Stimulated activated naive B cell treated with anti-CD40 and anti-IgM and Interleukin-4, amounts not matched to agents 10 μg/mL and 1 μg/mL and 100 μg/mL, for 72 hours (primary cell): ENCODE data around the gene PLD1.
"Not testable (repeated sequence)": the region's sequence is repeated elsewhere in the genome, so short reads cannot be mapped to it uniquely, and the experiment has no call there.

Experiments
- ATAC-seq, 2 donors: fragments of 150-1000 bp; cut with Tn5 transposase; replicated peaks; 2 replicates each; pipeline ENCODE4 v1.10.0; 2021; ENCODE audit warnings: moderate library complexity in 1 of 2
- DNase-seq: peaks from one replicate; pipeline ENCODE4 v3.0.0; 2021
- H3K27ac Mint-ChIP-seq: one replicate; pipeline ENCODE4 v1.8.0; 2022; ENCODE audit warnings: mild to moderate bottlenecking, mixed read lengths
- H3K27me3 Mint-ChIP-seq, 2 donors: one replicate each; pipeline ENCODE4 v1.8.0; 2022; ENCODE audit warnings: mixed read lengths in 2 of 2
- H3K36me3 Mint-ChIP-seq, 2 donors: one replicate each; pipeline ENCODE4 v1.8.0; 2022; ENCODE audit warnings: mixed read lengths in 2 of 2, mild to moderate bottlenecking in 1 of 2
- H3K4me1 Mint-ChIP-seq, 2 donors: one replicate each; pipeline ENCODE4 v1.8.0; 2022; ENCODE audit warnings: mixed read lengths in 2 of 2, mild to moderate bottlenecking in 1 of 2
- H3K4me3 Mint-ChIP-seq, 2 donors: one replicate each; pipeline ENCODE4 v1.8.0; 2022; ENCODE audit warnings: mild to moderate bottlenecking in 2 of 2, mixed read lengths in 2 of 2, moderate library complexity in 1 of 2
- H3K9me3 Mint-ChIP-seq, 2 donors: one replicate each; pipeline ENCODE4 v1.8.0; 2022; ENCODE audit warnings: mixed read lengths in 2 of 2, mild to moderate bottlenecking in 1 of 2

Gene PLD1

DNA sequence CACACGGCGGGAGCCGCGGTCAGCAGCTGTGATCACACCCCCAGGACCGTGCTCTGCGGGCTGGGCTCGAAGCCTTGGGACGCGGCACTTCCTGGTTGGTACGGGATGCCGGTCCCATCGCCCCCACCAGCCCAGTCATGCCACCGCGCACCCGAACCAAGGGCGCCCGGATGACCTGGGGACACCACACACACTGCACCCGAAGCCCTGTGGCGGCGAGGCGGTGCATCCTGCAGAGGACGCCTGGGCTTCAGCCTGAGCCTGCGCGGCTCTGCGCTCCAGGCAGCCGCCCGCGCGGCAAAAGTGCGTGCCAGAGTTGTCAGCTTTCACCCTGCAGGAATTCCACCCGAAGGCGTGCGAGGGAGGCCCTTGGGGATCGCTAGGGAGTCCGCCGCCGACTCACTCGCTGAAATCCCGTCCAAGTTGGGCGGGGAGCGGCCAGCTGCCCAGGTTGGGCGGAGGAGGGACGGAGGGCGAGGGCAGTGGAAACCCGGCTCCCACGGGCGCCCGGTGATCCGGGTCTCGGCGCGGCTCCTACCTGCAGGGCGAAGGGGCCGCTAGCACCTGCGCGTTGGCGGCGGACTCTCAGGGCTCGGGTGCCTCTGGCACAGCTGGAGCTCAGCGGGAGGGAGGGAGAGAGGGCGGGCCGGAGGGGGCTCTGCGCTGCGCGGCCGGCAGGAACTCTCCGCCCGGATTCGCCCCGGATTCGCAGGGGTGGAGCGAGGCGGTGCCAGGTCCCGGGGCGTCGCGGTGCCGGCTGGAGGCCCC is at the start of gene PLD1:
PLD1 (minus strand) TSS at position 623 of the 768 bp plus-strand sequence. CDS start 72,432 bp downstream, outside the sequence.
- Mint-ChIP-seq H3K27ac (peak within 1 kb of the TSS; percentile 65), H3K9me3 (peaks cover 0 to 2% of the 10 kb centered on the region in 2 donors), H3K27me3 (peaks cover 40 to 48% of the 10 kb centered on the region in 2 donors), H3K4me3 (peak within 1 kb of the TSS; percentile 74 to 86), H3K4me1 (peaks cover 19 to 20% of the 10 kb centered on the region in 2 donors), H3K36me3 (no peaks in the 10 kb centered on the region)
- ATAC-seq, result peak; percentile 74 to 84
- DNase-seq, result peak; percentile 6

- H3K9me3 Mint-ChIP-seq, result peaks cover 7 to 11% of the 10 kb centered on the region in 2 donors
- H3K4me1 Mint-ChIP-seq, H3K27me3 Mint-ChIP-seq, H3K27ac Mint-ChIP-seq, DNase-seq, H3K4me3 Mint-ChIP-seq, ATAC-seq, H3K36me3 Mint-ChIP-seq: not testable (repeated sequence)
Observed at GRCh38 chr3:171858770-171859169, 48.5 kb upstream of the PLD1 start.

DNA sequence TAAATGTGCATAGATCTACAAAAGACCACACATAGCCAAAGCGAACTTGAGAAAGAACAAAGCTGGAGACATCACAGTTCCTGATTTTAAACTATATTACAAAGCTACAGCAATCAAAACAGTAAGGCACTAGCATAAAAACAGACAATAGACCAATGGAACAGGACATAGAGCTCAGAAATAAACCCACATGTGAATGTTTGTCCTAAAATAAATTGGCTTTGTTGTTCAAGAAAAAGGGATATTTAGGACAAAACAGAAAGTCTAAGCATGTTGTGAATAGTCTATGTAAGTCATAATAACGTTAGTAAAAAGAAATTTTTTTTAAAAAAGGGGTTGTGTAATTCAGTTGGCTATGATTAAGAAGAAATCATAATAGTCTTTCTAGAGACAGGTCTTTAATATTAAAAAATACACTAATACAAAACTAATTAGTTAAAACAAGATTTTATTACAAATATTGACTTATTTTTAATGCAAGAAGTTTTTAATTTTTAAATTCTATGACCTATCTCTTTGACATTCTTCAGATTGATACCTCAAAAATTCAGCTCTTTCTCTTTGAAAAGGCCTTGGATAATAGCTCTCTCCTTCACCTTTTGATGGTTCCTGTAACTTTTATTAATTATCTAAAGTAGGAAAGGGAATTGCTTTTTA is 44.5 kb upstream of the PLD1 start:
- DNase-seq (no peak), ATAC-seq (no peak)
- no peak overlapping the region for H3K4me3 Mint-ChIP-seq
- H3K27me3 Mint-ChIP-seq, result no peaks in the 10 kb centered on the region
- H3K4me1 Mint-ChIP-seq, result peaks cover 2 to 8% of the 10 kb centered on the region in 2 donors
- H3K36me3 Mint-ChIP-seq, result no peaks in the 10 kb centered on the region
- H3K9me3 Mint-ChIP-seq, result peaks cover 7 to 14% of the 10 kb centered on the region in 2 donors
- H3K27ac Mint-ChIP-seq, result no peak overlapping the region

DNA sequence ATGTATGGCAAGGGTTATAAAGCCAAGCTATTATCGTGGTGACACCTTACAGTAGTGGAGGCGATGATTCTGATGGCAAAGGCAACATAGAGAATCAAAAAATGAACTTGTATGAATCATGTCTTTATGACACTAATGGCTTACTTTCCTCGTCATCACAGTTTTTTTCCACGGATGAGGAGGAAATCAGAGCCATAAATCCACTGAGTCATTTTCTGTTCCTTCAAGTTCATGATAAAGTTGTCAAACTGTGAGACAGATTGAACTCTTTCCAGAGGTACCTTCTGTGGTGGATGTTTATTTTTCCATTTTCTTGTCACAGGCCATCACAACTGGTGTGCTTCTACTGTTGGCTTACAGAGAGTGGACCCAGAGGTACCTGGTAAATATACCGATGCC is 41.4 kb upstream of the PLD1 start:
- no peaks in the 10 kb centered on the region for H3K36me3 Mint-ChIP-seq
- ATAC-seq, result no peak
- no peak for DNase-seq
- no peak overlapping the region for H3K27ac Mint-ChIP-seq
- peaks cover 0 to 7% of the 10 kb centered on the region in 2 donors for H3K9me3 Mint-ChIP-seq
- peaks cover 2 to 8% of the 10 kb centered on the region in 2 donors for H3K4me1 Mint-ChIP-seq
- H3K4me3 Mint-ChIP-seq, result no peak overlapping the region
- peaks cover 0 to 4% of the 10 kb centered on the region in 2 donors for H3K27me3 Mint-ChIP-seq

- no peak overlapping the region for H3K27ac Mint-ChIP-seq
- peaks cover under 1 to 4% of the 10 kb centered on the region in 2 donors for H3K27me3 Mint-ChIP-seq
- no peak for DNase-seq
- no peak overlapping the region for H3K4me3 Mint-ChIP-seq
- no peak for ATAC-seq
- peaks cover 0 to 7% of the 10 kb centered on the region in 2 donors for H3K9me3 Mint-ChIP-seq
- H3K4me1 Mint-ChIP-seq, result peaks cover 2 to 8% of the 10 kb centered on the region in 2 donors
- no peaks in the 10 kb centered on the region for H3K36me3 Mint-ChIP-seq
Observed at GRCh38 chr3:171850960-171851659, 40.8 kb upstream of the PLD1 start.

- Mint-ChIP-seq H3K4me3 (no peak overlapping the region), H3K36me3 (no peaks in the 10 kb centered on the region), H3K27me3 (peaks cover 4 to 5% of the 10 kb centered on the region in 2 donors), H3K9me3 (peaks cover 0 to 10% of the 10 kb centered on the region in 2 donors), H3K4me1 (peaks cover 4 to 8% of the 10 kb centered on the region in 2 donors), H3K27ac (no peak overlapping the region)
- DNase-seq, result no peak
- ATAC-seq, result no peak
Observed at GRCh38 chr3:171850320-171850959, 40.2 kb upstream of the PLD1 start.

DNA sequence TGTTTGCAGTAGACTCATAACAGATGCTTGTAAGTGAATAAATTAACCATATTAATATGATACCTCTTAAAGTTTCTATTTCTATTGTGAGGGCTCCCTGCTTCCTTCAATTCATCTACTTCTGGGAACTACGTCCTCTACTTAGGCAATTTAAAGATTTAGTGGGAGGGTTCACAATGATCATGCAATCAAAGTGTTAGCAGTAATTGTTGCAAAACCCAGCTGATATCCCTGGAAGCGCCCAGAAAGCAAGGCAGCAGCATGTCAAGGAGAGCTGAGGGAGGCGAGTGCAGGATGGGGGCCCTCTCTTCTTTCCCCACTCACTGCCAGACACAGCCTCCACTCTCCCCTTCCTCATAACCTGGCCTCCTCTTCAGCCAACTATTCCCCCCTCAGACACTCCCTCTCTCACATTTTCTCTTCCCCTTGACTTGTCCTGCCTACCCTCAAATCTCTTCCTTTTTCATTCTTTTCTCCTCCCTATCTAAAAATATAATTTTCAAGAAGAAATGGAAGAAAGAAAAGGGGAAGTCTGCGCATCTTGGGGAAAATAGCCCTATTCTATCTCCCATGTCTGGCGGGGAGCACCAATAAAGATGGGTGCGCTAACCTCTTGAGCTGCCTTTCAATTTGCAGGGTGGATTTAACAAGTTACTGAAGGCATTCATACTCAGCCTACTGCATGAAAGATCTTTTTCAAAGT is 39.5 kb upstream of the PLD1 start:
- peaks cover 0 to 10% of the 10 kb centered on the region in 2 donors for H3K9me3 Mint-ChIP-seq
- peaks cover 4 to 5% of the 10 kb centered on the region in 2 donors for H3K27me3 Mint-ChIP-seq
- H3K36me3 Mint-ChIP-seq, result no peaks in the 10 kb centered on the region
- no peak for DNase-seq
- peaks cover 4 to 8% of the 10 kb centered on the region in 2 donors for H3K4me1 Mint-ChIP-seq
- H3K27ac Mint-ChIP-seq, result no peak overlapping the region
- H3K4me3 Mint-ChIP-seq, result no peak overlapping the region
- ATAC-seq, result no peak

DNA sequence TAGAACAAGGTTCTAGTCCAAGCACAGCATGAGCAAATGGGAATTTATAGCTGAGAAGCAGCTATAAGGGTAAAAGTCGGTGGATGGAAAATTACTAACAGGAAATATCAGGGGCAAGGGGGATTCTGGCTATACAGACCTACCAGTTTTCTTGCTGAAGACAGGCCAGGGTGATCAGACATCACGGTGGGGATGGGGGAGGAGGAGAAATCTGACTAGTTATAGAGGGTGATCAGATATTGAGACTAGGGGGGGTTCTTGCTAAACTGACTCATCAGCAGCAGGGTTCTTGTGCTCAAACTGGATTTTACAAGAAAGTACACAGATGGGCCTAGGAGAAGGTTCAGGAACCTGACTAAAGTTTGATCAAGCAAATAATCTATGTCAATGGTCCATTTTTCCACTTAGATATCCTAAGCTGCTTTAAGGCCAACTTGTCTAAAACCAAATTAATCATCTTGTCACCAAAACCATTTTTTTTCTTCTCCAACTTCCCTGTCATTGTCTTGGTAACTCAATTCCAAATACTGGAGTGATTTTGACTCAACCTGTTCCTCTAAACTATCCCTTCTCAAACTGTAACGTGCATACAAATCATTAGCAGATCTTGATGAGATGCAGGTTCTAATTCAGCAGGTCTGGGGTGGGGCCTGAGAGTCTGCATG is 37.4 kb upstream of the PLD1 start:
- H3K36me3 Mint-ChIP-seq, result no peaks in the 10 kb centered on the region
- H3K4me1 Mint-ChIP-seq, result peaks cover 4 to 8% of the 10 kb centered on the region in 2 donors
- DNase-seq, result no peak
- no peak overlapping the region for H3K27ac Mint-ChIP-seq
- peaks cover 4 to 5% of the 10 kb centered on the region in 2 donors for H3K27me3 Mint-ChIP-seq
- no peak overlapping the region for H3K4me3 Mint-ChIP-seq
- ATAC-seq, result no peak
- H3K9me3 Mint-ChIP-seq, result peaks cover 0 to 3% of the 10 kb centered on the region in 2 donors

DNA sequence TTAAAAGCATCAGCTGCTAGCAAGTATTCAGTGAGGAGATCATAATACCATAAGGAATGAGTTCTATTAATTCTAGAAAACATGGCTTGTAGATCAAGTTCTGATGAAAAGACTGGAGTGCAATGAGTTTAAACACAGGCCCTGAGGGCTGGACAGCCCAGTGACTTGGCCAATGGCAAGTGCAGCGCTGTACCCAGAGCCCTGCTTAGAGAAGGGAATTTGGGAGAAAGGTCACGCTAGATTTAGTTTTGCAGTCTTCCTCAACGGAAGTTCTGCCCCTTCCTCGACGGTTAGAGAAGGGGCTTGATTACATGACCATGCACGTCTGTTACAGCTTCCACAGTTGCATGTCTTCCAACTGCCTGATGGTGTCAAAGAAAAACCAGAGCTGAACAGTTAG is 36.9 kb upstream of the PLD1 start:
- DNase-seq, result no peak
- Mint-ChIP-seq H3K27ac (no peak overlapping the region), H3K27me3 (peaks cover 4 to 5% of the 10 kb centered on the region in 2 donors)

DNA sequence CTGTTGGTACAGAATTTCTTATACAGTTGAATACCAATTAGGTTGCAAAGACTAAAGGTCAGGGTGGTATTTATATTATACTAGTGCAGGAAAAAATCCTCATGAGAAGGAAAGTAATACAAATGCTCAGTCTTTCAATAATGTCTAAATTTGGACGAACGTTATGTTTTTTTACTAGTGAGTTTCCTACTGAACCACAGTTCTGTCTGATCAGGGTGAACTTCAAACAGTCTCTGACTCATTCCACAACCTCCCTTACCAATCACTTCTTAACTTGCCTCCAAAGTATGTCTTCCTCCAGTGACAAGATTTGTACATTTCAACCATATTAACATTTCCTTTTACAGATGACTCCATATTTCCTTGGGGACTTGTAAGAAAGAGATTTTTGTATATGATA is 36.3 kb upstream of the PLD1 start:
- peak; percentile 73 to 75 for ATAC-seq
- H3K27ac Mint-ChIP-seq, result no peak overlapping the region

More for the DNA sequence above, 36.9 kb upstream of the PLD1 start:
- Mint-ChIP-seq H3K4me1 (peaks cover 4 to 8% of the 10 kb centered on the region in 2 donors), H3K9me3 (peaks cover 0 to 3% of the 10 kb centered on the region in 2 donors), H3K4me3 (no peak overlapping the region), H3K36me3 (no peaks in the 10 kb centered on the region)
- ATAC-seq, result peak in 1 of 2 donors; percentile 6

GRCh38 chr3:171845481-171846284 is 35.4 kb upstream of the PLD1 start:
- Mint-ChIP-seq H3K36me3 (no peaks in the 10 kb centered on the region), H3K4me1 (peaks cover 1 to 3% of the 10 kb centered on the region in 2 donors), H3K4me3 (no peak overlapping the region), H3K27ac (no peak overlapping the region), H3K27me3 (peaks cover 4 to 7% of the 10 kb centered on the region in 2 donors), H3K9me3 (peaks cover 0 to 3% of the 10 kb centered on the region in 2 donors)
- no peak for ATAC-seq
- no peak for DNase-seq

More for the DNA sequence above, 36.3 kb upstream of the PLD1 start:
- Mint-ChIP-seq H3K36me3 (no peaks in the 10 kb centered on the region), H3K9me3 (peaks cover 0 to 3% of the 10 kb centered on the region in 2 donors), H3K4me1 (peaks cover 4 to 8% of the 10 kb centered on the region in 2 donors), H3K4me3 (no peak overlapping the region), H3K27me3 (peaks cover 4 to 5% of the 10 kb centered on the region in 2 donors)
- no peak for DNase-seq

DNA sequence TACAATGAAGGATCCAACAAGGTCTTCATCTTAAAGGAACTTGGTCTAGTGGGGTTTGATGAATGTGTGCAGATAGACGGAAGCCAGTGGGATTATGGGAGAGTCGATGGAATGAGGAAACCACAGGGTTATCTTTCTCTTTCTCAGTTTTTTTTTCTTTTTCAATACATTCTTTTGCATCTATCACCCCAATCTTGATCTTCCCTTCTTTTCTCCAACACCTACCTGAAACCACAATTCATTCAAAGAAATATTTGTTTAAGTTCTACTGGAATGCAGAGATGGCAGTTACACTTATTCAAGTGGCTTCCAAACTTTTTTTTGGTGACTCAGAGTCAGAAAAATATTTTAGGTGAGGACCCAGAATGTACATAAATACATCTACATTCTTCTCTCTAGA is 34.6 kb upstream of the PLD1 start:
- ATAC-seq (no peak), DNase-seq (no peak)
- peaks cover 0 to 3% of the 10 kb centered on the region in 2 donors for H3K9me3 Mint-ChIP-seq
- H3K4me1 Mint-ChIP-seq, result peaks cover 0 to 1% of the 10 kb centered on the region in 2 donors
- no peaks in the 10 kb centered on the region for H3K36me3 Mint-ChIP-seq
- H3K27me3 Mint-ChIP-seq, result peaks cover 4 to 10% of the 10 kb centered on the region in 2 donors
- no peak overlapping the region for H3K4me3 Mint-ChIP-seq
- H3K27ac Mint-ChIP-seq, result no peak overlapping the region
